HEK293T (cell line): ENCODE results near the gene UMAD1.

Experiments
- CTCF ChIA-PET: fragments of 350-600 bp; formaldehyde crosslinking; extraction: SDS; loops from one replicate; lab custom pipeline; 2021; ENCODE audit warnings: antibody characterized with exemption, inconsistent platforms; lab: Yijun Ruan, JAX
- POLR2A ChIA-PET: fragments of 350-600 bp; formaldehyde crosslinking; extraction: SDS; loops from one replicate; lab custom pipeline; 2020; ENCODE audit warnings: antibody characterized with exemption, inconsistent platforms; lab: Yijun Ruan, JAX
- DNase-seq: peaks from one replicate; pipeline ENCODE4 v3.0.0; 2012; ENCODE audit warnings: mixed read lengths; ENCODE audit errors: extremely low spot score
- ARNT ChIP-seq: fragments of 450-650 bp; IDR thresholded peaks from 2 replicates; pipeline ENCODE4 v1.6.1; 2017; ENCODE audit warnings: mild to moderate bottlenecking
- BHLHE40 ChIP-seq: fragments of 450-650 bp; IDR thresholded peaks from 2 replicates; pipeline ENCODE4 v1.6.1; 2016; ENCODE audit warnings: mild to moderate bottlenecking, moderate library complexity, borderline replicate concordance
- CTBP1 ChIP-seq: fragments of 450-650 bp; IDR thresholded peaks from 2 replicates; pipeline ENCODE4 v1.6.1; 2016; ENCODE audit warnings: borderline replicate concordance
- ELF4 ChIP-seq: fragments of 450-650 bp; IDR thresholded peaks from 2 replicates; pipeline ENCODE4 v1.6.1; 2017; ENCODE audit warnings: antibody characterized with exemption
- FOXA1 ChIP-seq: fragments of 450-650 bp; IDR thresholded peaks from 2 replicates; pipeline ENCODE4 v1.6.1; 2016; ENCODE audit warnings: mild to moderate bottlenecking
- FOXK2 ChIP-seq: fragments of 450-650 bp; IDR thresholded peaks from 2 replicates; pipeline ENCODE4 v1.6.1; 2016; ENCODE audit warnings: mild to moderate bottlenecking
- FOXM1 ChIP-seq: fragments of 450-650 bp; IDR thresholded peaks from 2 replicates; pipeline ENCODE4 v1.6.1; 2017; ENCODE audit warnings: mild to moderate bottlenecking, borderline replicate concordance
- HDGF ChIP-seq: fragments of 450-650 bp; IDR thresholded peaks from 2 replicates; pipeline ENCODE4 v1.6.1; 2017; ENCODE audit warnings: antibody characterized with exemption, borderline replicate concordance
- L3MBTL2 ChIP-seq: fragments of 450-650 bp; conservative IDR thresholded peaks from 2 replicates; pipeline ENCODE4 v1.6.1; 2016; ENCODE audit warnings: mild to moderate bottlenecking
- LEF1 ChIP-seq: fragments of 450-650 bp; IDR thresholded peaks from 2 replicates; pipeline ENCODE4 v1.6.1; 2017; ENCODE audit warnings: mild to moderate bottlenecking, borderline replicate concordance
- NFRKB ChIP-seq: fragments of 450-650 bp; IDR thresholded peaks from 2 replicates; pipeline ENCODE4 v1.6.1; 2016; ENCODE audit warnings: mild to moderate bottlenecking, moderate library complexity
- PKNOX1 ChIP-seq: fragments of 450-650 bp; IDR thresholded peaks from 2 replicates; pipeline ENCODE4 v1.6.1; 2016
- SP1 ChIP-seq: fragments of 450-650 bp; IDR thresholded peaks from 2 replicates; pipeline ENCODE4 v1.6.1; 2017
- SUZ12 ChIP-seq: fragments of 450-650 bp; IDR thresholded peaks from 2 replicates; pipeline ENCODE4 v1.6.1; 2016; ENCODE audit warnings: mild to moderate bottlenecking
- TARDBP ChIP-seq: fragments of 450-650 bp; IDR thresholded peaks from 2 replicates; pipeline ENCODE4 v1.6.1; 2016
- ZNF384 ChIP-seq: fragments of 450-650 bp; IDR thresholded peaks from 2 replicates; pipeline ENCODE4 v1.6.1; 2016

UMAD1 gene

GRCh38 chr7:7707806-7708205 lies 67.3 kb downstream of the UMAD1 start:
- no peak for DNase-seq
- TF ChIP-seq SUZ12 (no peak), BHLHE40 (no peak), LEF1 (no peak), FOXM1 (no peak), FOXA1 (no peak), CTBP1 (no peak), L3MBTL2 (no peak), SP1 (no peak), ELF4 (no peak), ZNF384 (no peak)
- ChIA-PET CTCF (interaction anchor here (0.6 kb wide), 2 partner anchors 9 to 84 kb away, joined by 3 to 7 read pairs; no protein-coding TSS in a partner anchor), POLR2A (no interaction called here)

GRCh38 chr7:7709291-7709690 lies 68.7 kb downstream of the UMAD1 start:
- DNase-seq: no peak
- TF ChIP-seq BHLHE40 (no peak), LEF1 (no peak), FOXM1 (no peak), TARDBP (no peak), ARNT (no peak), ZNF384 (no peak), HDGF (no peak), CTBP1 (no peak), NFRKB (no peak), FOXK2 (no peak), ELF4 (no peak), FOXA1 (no peak), SP1 (no peak), SUZ12 (no peak), L3MBTL2 (no peak)
- ChIA-PET POLR2A (no interaction called here), CTCF (interaction anchor here (0.6 kb wide), 2 partner anchors 23 to 695 kb away, joined by 3 to 5 read pairs; no protein-coding TSS in a partner anchor)

GRCh38 chr7:7710469-7710868 lies 69.9 kb downstream of the UMAD1 start:
- POLR2A ChIA-PET: no interaction called here
- TF ChIP-seq FOXM1 (no peak), BHLHE40 (no peak), HDGF (no peak), SP1 (no peak), SUZ12 (no peak)
- no peak for DNase-seq
- CTCF ChIA-PET: no interaction called here

GRCh38 chr7:7713730-7714129 lies 73.2 kb downstream of the UMAD1 start:
- DNase-seq: no peak
- CTCF ChIA-PET: no interaction called here
- POLR2A ChIA-PET: no interaction called here
- no peak for TF ChIP-seq FOXM1
- TF ChIP-seq BHLHE40: no peak
- no peak for TF ChIP-seq LEF1
- no peak for TF ChIP-seq HDGF
- no peak for TF ChIP-seq FOXK2
- TF ChIP-seq L3MBTL2: no peak
- no peak for TF ChIP-seq PKNOX1
- TF ChIP-seq CTBP1: no peak
- TF ChIP-seq NFRKB: no peak
- TF ChIP-seq ELF4: no peak
- TF ChIP-seq SUZ12: no peak

GRCh38 chr7:7718492-7718891 lies 77.9 kb downstream of the UMAD1 start, which contains the start of gene RPA3:
Gene RPA3, minus strand, starts transcription at chr7:7718607. Its CDS starts 78,189 bp downstream, at chr7:7640418.
- TF ChIP-seq NFRKB (no peak), ARNT (no peak), CTBP1 (no peak), LEF1 (no peak), TARDBP (no peak), L3MBTL2 (no peak), SUZ12 (no peak), HDGF (no peak), FOXK2 (no peak), BHLHE40 (no peak), SP1 (no peak)
- ChIA-PET CTCF (no interaction called here), POLR2A (no interaction called here)
- no peak for DNase-seq

GRCh38 chr7:7719236-7719635 lies 78.7 kb downstream of the UMAD1 start:
- TF ChIP-seq L3MBTL2 (peak; percentile 54; the same call in 1 of the 2 replicates), FOXM1 (no peak)
- no peak for DNase-seq
- POLR2A ChIA-PET: interaction anchor here (0.7 kb wide), 1 partner anchor 23 kb away, joined by 3 read pairs; no protein-coding TSS in a partner anchor
- CTCF ChIA-PET: interaction anchor here (0.6 kb wide), 1 partner anchor 14 kb away, joined by 3 read pairs; no protein-coding TSS in a partner anchor

GRCh38 chr7:7720193-7720592 lies 79.6 kb downstream of the UMAD1 start:
- TF ChIP-seq FOXK2 (no peak), L3MBTL2 (no peak), SUZ12 (no peak), FOXM1 (no peak), NFRKB (no peak), ARNT (no peak), ELF4 (no peak), FOXA1 (no peak), HDGF (no peak), ZNF384 (no peak), CTBP1 (no peak), BHLHE40 (no peak), PKNOX1 (no peak), LEF1 (no peak), SP1 (no peak), TARDBP (no peak)
- DNase-seq: no peak
- ChIA-PET POLR2A (no interaction called here), CTCF (no interaction called here)
